ENCODE data around the gene CD300LG. TPM values are rescaled to one million over a fixed set of nuclear protein-coding genes. Genes with fewer than 3 reads are reported as not detected.

The CD300LG gene
- total RNA-seq, 1 experiment from 2014 or later = not detected

GRCh38 chr17:43857957-43858600 is 11.1 kb downstream of the CD300LG start:
- intact Hi-C loops (cut with micrococcal nuclease) = no loop called here
- ChIA-PET CTCF (interaction anchor here (1.1 kb wide), 1 partner anchor 12 kb away, joined by 5 read pairs; the partner anchor contains the start of gene CD300LG), POLR2A (no interaction called here), RAD21 (ENCODE audit: low non-redundant PET in 1 of 2, low total read pairs in 2 of 2, uncharacterized antibody in 2 of 2, unreplicated experiment in 2 of 2) (no interaction called here)
- H3K27ac ChIP-seq (ENCODE audit: low read depth, low read length) = no peak overlapping the region
- H3K27me3 ChIP-seq (ENCODE audit: insufficient read depth, low read length) = no peaks in the 10 kb centered on the region
- H3K4me3 ChIP-seq (replicated peaks in 1 of 2; ENCODE audit: low read depth in 1 of 2, low read length in 2 of 2) = no peak overlapping the region
- no peaks in the 10 kb centered on the region for H3K9me3 ChIP-seq (ENCODE audit: control insufficient read depth in 1 of 2, insufficient read depth in 1 of 2, low read depth in 1 of 2, low read length in 2 of 2)
- DNase-seq (ENCODE audit: low read depth, low spot score) (no peak), ATAC-seq (no peak)
- H3K9me2 ChIP-seq (ENCODE audit: insufficient read depth) = no peaks in the 10 kb centered on the region
- H3K36me3 ChIP-seq (ENCODE audit: control insufficient read depth in 1 of 2, insufficient read depth in 2 of 2, low read length in 2 of 2) = no peaks in the 10 kb centered on the region
- H3K9ac ChIP-seq (ENCODE audit: low read length) = no peak overlapping the region
- H4K20me1 ChIP-seq (ENCODE audit: insufficient read depth) = no peaks in the 10 kb centered on the region
- H3K79me2 ChIP-seq (ENCODE audit: insufficient read depth, low read length) = no peaks in the 10 kb centered on the region
- H3K4me2 ChIP-seq (ENCODE audit: low read length) = no peak overlapping the region
- BruUV-seq (replicated peaks) = no TSS peak
- TF ChIP-seq FOSL1 (IDR thresholded peaks at IDR 0.05; ENCODE audit: low read depth) (no peak), ZFX (IDR thresholded peaks at IDR 0.05) (no peak), TCF7L2 (IDR thresholded peaks at IDR 0.05; ENCODE audit: borderline replicate concordance, extremely low read depth, insufficient read depth, insufficient read length) (no peak), ELF1 (IDR thresholded peaks at IDR 0.05; ENCODE audit: borderline replicate concordance, low read depth) (no peak), EZH2phosphoT487 (IDR thresholded peaks at IDR 0.05; ENCODE audit: borderline replicate concordance) (no peak), EGR1 (IDR thresholded peaks at IDR 0.05; ENCODE audit: low read depth) (no peak), SIN3A (IDR thresholded peaks at IDR 0.05; ENCODE audit: low read depth) (no peak), SRF (IDR thresholded peaks at IDR 0.05; ENCODE audit: low read depth) (no peak), ATF3 (IDR thresholded peaks at IDR 0.05) (no peak), ZNF274 (IDR thresholded peaks at IDR 0.05; ENCODE audit: low read depth, low read length) (no peak), RAD21 (IDR thresholded peaks at IDR 0.05; ENCODE audit: low read depth) (no peak), CBX3 (IDR thresholded peaks at IDR 0.05; ENCODE audit: low read depth) (no peak), MAX (IDR thresholded peaks at IDR 0.05) (no peak), POLR2AphosphoS5 (IDR thresholded peaks at IDR 0.05; ENCODE audit: low read depth, low read length) (no peak), JUND (IDR thresholded peaks at IDR 0.05) (no peak), SP1 (IDR thresholded peaks at IDR 0.05; ENCODE audit: low read depth) (no peak), CEBPB (IDR thresholded peaks at IDR 0.05; ENCODE audit: low read depth) (no peak), ZBTB33 (IDR thresholded peaks at IDR 0.05; ENCODE audit: extremely low read depth, insufficient replicate concordance, low read length) (no peak)
- H3K4me1 ChIP-seq (ENCODE audit: control insufficient read depth in 1 of 2, insufficient read depth in 2 of 2, low read length in 2 of 2) = no peaks in the 10 kb centered on the region
- H2AFZ ChIP-seq (ENCODE audit: low read depth, low read length, poor library complexity, severe bottlenecking) = no peak overlapping the region
